Muscle layer of duodenum (tissue), 2 donors: ENCODE results near the gene FOXF1.

Experiments
- H3K27ac ChIP-seq: one replicate; pipeline ENCODE4 v1.7.0; 2013; ENCODE audit warnings: mild to moderate bottlenecking, low read length
- H3K27me3 ChIP-seq: one replicate; pipeline ENCODE4 v1.7.0; 2013; ENCODE audit warnings: low read depth, mild to moderate bottlenecking, control low read depth, low read length
- H3K36me3 ChIP-seq, 2 donors: one replicate each; pipeline ENCODE4 v1.7.0; 2013; ENCODE audit warnings: low read length in 2 of 2, control low read depth in 1 of 2, mild to moderate bottlenecking in 1 of 2; ENCODE audit not compliant: insufficient read depth in 2 of 2, control insufficient read depth in 1 of 2
- H3K4me1 ChIP-seq, 2 donors: one replicate each; pipeline ENCODE4 v1.7.0; 2013; ENCODE audit warnings: low read length in 2 of 2, mild to moderate bottlenecking in 2 of 2, control low read depth in 1 of 2, moderate library complexity in 1 of 2; ENCODE audit not compliant: insufficient read depth in 2 of 2, control insufficient read depth in 1 of 2
- H3K4me3 ChIP-seq, 2 donors: one replicate each; pipeline ENCODE4 v1.7.0; 2013; ENCODE audit warnings: low read length in 2 of 2, low read depth in 1 of 2, mild to moderate bottlenecking in 1 of 2
- H3K9me3 ChIP-seq, 2 donors: one replicate each; pipeline ENCODE4 v1.7.0; 2013; ENCODE audit warnings: low read length in 2 of 2, control low read depth in 1 of 2, mild to moderate bottlenecking in 1 of 2; ENCODE audit not compliant: control insufficient read depth in 1 of 2
- donor health status: healthy.

Gene FOXF1

GRCh38 chr16:86507173-86508027 is 2.9 kb upstream of the FOXF1 start:
- Histone ChIP-seq H3K9me3 (no peaks in the 10 kb centered on the region), H3K27me3 (peaks cover 47% of the 10 kb centered on the region), H3K4me1 (peaks cover 0 to 6% of the 10 kb centered on the region in 2 donors), H3K27ac (peak overlapping the region; percentile 88), H3K36me3 (no peaks in the 10 kb centered on the region), H3K4me3 (peak overlapping the region; percentile 64 to 70)

- Histone ChIP-seq H3K27ac (peak overlapping the region; percentile 88), H3K4me3 (peak overlapping the region; percentile 64 to 70), H3K27me3 (peaks cover 42% of the 10 kb centered on the region), H3K36me3 (no peaks in the 10 kb centered on the region), H3K9me3 (no peaks in the 10 kb centered on the region), H3K4me1 (peaks cover 0 to 6% of the 10 kb centered on the region in 2 donors)
These were observed 2.0 kb upstream of the FOXF1 start for GRCh38 chr16:86508028-86508946.

GRCh38 chr16:86508947-86509758 is 1.2 kb upstream of the FOXF1 start:
- Histone ChIP-seq H3K4me1 (peaks cover 0 to 6% of the 10 kb centered on the region in 2 donors), H3K27me3 (peaks cover 37% of the 10 kb centered on the region), H3K27ac (peak overlapping the region; percentile 88), H3K36me3 (no peaks in the 10 kb centered on the region), H3K9me3 (no peaks in the 10 kb centered on the region), H3K4me3 (peak overlapping the region; percentile 64 to 70)

GRCh38 chr16:86509759-86510464 is 415 bp upstream of the FOXF1 start:
- peaks cover 30% of the 10 kb centered on the region for H3K27me3 ChIP-seq
- H3K9me3 ChIP-seq: no peaks in the 10 kb centered on the region
- no peaks in the 10 kb centered on the region for H3K36me3 ChIP-seq
- H3K4me1 ChIP-seq: no peaks in the 10 kb centered on the region
- H3K27ac ChIP-seq: peak overlapping the region; percentile 45
- H3K4me3 ChIP-seq: peak overlapping the region; percentile 64 to 70

DNA sequence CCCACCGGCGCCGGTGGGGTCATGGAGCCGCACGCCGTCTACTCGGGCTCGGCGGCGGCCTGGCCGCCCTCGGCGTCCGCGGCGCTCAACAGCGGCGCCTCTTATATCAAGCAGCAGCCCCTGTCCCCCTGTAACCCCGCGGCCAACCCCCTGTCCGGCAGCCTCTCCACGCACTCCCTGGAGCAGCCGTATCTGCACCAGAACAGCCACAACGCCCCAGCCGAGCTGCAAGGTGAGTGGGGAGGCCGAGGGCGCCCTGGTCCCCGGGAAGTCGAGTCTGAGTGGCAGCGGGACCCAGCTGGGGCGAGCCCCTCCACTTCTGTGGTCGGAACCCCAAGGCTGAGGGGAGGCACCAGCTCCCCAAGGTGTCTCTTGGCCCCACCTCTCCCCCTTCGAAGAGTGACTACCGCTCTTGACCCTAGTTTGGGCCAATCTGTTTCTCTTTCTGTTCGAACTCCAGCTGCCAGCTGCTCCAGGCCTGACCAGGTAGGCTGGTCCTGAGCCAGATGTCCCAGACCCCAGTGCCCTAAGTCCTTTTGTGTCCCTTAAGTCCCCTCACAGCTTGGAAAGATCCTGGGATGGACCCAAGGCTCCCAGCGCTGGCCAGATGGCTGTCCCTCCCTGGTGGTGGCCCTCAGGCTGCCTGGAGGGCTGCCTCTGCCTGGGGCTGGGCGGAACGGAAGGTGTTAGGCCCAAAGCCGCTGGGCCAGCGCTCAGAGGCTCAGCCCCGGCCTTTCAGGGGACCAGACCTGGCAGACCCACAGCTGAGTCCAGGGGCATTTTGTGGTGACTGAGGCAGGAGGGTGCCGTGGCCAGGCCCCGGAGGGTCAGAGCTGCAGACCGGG is 1.2 kb downstream of the FOXF1 start:
- no peaks in the 10 kb centered on the region for H3K36me3 ChIP-seq
- H3K27me3 ChIP-seq: peaks cover 21% of the 10 kb centered on the region
- peak overlapping the region; percentile 90 for H3K27ac ChIP-seq
- no peaks in the 10 kb centered on the region for H3K4me1 ChIP-seq
- H3K9me3 ChIP-seq: no peaks in the 10 kb centered on the region
- H3K4me3 ChIP-seq: peak overlapping the region; percentile 83 to 87

DNA sequence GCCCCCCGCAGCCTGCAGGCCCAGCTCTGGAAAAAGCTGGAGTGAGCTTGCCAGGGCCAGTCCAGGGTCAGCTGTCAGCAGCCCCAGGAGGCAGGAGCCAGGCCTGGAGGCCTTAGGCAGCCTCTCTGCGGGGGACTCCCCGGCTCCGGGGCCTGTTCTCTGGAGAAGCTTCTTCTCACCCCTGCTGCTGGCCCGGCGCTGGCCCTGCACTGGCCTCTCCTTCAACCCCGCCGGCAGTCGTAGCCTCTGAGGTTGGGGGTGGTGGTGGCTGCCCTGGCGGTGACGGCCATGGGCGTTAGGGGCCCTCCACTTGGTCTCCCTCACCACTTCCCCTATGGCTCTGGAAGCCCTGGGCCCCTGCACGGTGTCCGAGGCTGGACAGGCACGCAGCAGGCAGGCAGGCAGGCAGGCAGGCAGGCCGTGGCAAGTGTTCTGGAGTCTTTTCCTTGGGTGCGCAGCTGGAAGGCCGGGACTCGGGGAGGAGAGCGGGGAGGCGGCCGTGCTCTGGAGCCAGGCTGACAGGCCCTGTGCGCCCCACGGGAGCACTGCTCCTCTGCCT is 2.1 kb downstream of the FOXF1 start:
- Histone ChIP-seq H3K27me3 (peaks cover 19% of the 10 kb centered on the region), H3K4me3 (peak overlapping the region; percentile 83 to 87), H3K9me3 (no peaks in the 10 kb centered on the region), H3K27ac (peak overlapping the region; percentile 90), H3K36me3 (no peaks in the 10 kb centered on the region), H3K4me1 (peaks cover 0 to under 1% of the 10 kb centered on the region in 2 donors)

DNA sequence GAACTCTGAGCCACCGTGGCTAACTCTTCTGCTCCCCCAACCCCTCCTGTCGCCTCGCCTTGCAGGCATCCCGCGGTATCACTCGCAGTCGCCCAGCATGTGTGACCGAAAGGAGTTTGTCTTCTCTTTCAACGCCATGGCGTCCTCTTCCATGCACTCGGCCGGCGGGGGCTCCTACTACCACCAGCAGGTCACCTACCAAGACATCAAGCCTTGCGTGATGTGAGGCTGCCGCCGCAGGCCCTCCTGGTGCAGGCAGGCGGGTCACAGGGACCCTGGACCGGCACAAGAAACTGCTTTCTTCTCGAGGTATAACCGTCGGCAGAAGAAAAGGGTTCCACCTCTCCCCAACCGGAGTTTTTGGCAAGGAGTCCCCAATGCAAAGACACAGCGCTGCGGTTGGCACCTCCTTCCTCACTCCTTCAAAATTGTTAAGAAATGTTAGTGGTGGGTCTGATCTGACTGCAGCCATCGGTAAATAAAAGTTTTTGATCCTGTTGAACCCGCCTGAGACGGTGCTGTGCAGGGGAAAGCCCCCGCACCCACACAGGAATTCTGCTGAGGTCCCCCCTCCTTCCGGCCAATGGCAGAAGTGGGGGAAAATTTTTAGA is 2.6 kb downstream of the FOXF1 start:
- Histone ChIP-seq H3K27me3 (peaks cover 14% of the 10 kb centered on the region), H3K4me1 (peaks cover 2 to 7% of the 10 kb centered on the region in 2 donors), H3K4me3 (peak overlapping the region; percentile 83 to 87), H3K9me3 (no peaks in the 10 kb centered on the region), H3K27ac (peak overlapping the region; percentile 83), H3K36me3 (no peaks in the 10 kb centered on the region)

GRCh38 chr16:86513471-86514277 is 3.3 kb downstream of the FOXF1 start:
- H3K4me1 ChIP-seq: peaks cover 3 to 13% of the 10 kb centered on the region in 2 donors
- no peaks in the 10 kb centered on the region for H3K9me3 ChIP-seq
- peak overlapping the region; percentile 83 for H3K27ac ChIP-seq
- peak overlapping the region; percentile 83 to 87 for H3K4me3 ChIP-seq
- no peaks in the 10 kb centered on the region for H3K36me3 ChIP-seq
- H3K27me3 ChIP-seq: peaks cover 11% of the 10 kb centered on the region
